Gastroesophageal sphincter (tissue), 3 donors: ENCODE data around the gene CABLES2.

Experiments used
- POLR2AphosphoS5 ChIP-seq: sonication (generic); formaldehyde crosslinking; IDR thresholded peaks from one replicate; pipeline ENCODE4 v1.6.1; 2017; ENCODE audit warnings: antibody characterized with exemption
- TF ChIP-seq, protein P1 (sequence below), 4 experiments: fragments of 200-600 bp in 2 of 4; fragments of 450-650 bp in 2 of 4; sonication (generic) in 1 of 4; IDR thresholded peaks; one replicate each; pipeline ENCODE4 v1.5.1; 2017 to 2019; ENCODE audit warnings: antibody characterized with exemption in 4 of 4, mild to moderate bottlenecking in 2 of 4, moderate library complexity in 2 of 4

DNA sequence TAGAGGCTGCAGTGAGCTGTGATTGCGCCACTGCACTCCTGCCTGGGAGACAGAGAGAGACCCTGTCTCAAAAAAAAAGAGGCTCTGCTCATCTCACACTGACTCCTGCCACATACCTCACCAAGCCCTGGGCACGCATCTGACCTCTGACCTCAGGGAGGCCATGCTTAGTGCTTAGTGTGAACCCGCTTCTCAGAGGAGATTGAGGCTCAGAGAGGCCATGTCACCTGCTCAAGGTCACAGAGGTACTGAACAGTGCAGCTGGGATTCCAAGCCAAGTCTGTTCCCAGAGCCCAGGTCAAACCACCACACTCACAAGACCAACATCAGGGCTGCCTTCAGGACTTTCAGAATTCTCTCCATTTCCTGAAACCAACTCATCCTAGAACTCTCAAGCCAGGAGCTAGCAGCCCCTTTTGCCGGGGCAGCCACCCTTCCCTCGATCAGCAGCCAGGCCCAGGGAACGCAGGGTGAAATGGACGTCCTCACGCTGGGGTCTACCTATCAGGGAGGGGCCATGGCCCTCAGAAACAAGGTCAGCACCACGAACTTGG, 2.9 kb downstream of the CABLES2 start:
- no peak for TF ChIP-seq POLR2AphosphoS5
- TF ChIP-seq, protein P1, sequence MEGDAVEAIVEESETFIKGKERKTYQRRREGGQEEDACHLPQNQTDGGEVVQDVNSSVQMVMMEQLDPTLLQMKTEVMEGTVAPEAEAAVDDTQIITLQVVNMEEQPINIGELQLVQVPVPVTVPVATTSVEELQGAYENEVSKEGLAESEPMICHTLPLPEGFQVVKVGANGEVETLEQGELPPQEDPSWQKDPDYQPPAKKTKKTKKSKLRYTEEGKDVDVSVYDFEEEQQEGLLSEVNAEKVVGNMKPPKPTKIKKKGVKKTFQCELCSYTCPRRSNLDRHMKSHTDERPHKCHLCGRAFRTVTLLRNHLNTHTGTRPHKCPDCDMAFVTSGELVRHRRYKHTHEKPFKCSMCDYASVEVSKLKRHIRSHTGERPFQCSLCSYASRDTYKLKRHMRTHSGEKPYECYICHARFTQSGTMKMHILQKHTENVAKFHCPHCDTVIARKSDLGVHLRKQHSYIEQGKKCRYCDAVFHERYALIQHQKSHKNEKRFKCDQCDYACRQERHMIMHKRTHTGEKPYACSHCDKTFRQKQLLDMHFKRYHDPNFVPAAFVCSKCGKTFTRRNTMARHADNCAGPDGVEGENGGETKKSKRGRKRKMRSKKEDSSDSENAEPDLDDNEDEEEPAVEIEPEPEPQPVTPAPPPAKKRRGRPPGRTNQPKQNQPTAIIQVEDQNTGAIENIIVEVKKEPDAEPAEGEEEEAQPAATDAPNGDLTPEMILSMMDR (IDR thresholded peaks at IDR 0.05) = no peak
